Tibial nerve (tissue), 4 donors: Measurements from ENCODE around the gene SFXN3.

Experiments
- EP300 ChIP-seq, 2 donors: sonication (generic); formaldehyde crosslinking; IDR thresholded peaks; one replicate each; pipeline ENCODE4 v1.6.1; 2017; ENCODE audit warnings: antibody characterized with exemption in 2 of 2, mild to moderate bottlenecking in 1 of 2
- TF ChIP-seq, protein P1 (sequence below), 5 experiments: fragments of 200-600 bp in 3 of 5; fragments of 450-650 bp in 2 of 5; sonication (generic) in 3 of 5; IDR thresholded peaks; one replicate each; pipeline ENCODE4 v1.5.1; 2016 to 2019; ENCODE audit warnings: antibody characterized with exemption in 5 of 5, mild to moderate bottlenecking in 3 of 5, moderate library complexity in 2 of 5

DNA sequence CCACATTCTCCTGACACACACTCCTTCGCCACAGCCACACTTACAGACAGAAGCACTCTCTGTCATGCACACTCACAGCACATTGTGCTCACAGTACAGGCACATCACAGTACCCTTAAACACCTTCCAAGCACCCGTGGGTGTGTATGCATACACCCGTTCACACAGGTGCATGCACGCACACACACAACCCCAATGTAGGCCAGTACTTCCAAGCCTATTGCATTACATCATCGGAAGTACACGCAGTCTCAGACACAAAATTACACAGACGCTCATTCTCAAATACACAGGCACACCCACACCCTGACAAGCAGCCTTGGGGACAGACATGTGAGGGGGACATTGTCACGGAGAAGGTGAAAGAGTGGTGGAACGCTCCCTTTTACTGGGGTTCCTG, 41.9 kb downstream of the SFXN3 start:
- TF ChIP-seq EP300 (IDR thresholded peaks at IDR 0.05), result no peak
- TF ChIP-seq, protein P1, sequence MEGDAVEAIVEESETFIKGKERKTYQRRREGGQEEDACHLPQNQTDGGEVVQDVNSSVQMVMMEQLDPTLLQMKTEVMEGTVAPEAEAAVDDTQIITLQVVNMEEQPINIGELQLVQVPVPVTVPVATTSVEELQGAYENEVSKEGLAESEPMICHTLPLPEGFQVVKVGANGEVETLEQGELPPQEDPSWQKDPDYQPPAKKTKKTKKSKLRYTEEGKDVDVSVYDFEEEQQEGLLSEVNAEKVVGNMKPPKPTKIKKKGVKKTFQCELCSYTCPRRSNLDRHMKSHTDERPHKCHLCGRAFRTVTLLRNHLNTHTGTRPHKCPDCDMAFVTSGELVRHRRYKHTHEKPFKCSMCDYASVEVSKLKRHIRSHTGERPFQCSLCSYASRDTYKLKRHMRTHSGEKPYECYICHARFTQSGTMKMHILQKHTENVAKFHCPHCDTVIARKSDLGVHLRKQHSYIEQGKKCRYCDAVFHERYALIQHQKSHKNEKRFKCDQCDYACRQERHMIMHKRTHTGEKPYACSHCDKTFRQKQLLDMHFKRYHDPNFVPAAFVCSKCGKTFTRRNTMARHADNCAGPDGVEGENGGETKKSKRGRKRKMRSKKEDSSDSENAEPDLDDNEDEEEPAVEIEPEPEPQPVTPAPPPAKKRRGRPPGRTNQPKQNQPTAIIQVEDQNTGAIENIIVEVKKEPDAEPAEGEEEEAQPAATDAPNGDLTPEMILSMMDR (IDR thresholded peaks at IDR 0.05), result no peak
